ENCODE data around the gene CHKA. TPM values are rescaled to one million over a fixed set of nuclear protein-coding genes. Genes with fewer than 3 reads are reported as not detected.

The CHKA gene
- total RNA-seq, 6 experiments from 2014 or later = 6.8 to 9.2 (median 7.8) TPM

- H3K9me3 Mint-ChIP-seq = no peaks in the 10 kb centered on the region
- no peak for DNase-seq
- H3K4me3 Mint-ChIP-seq = no peak overlapping the region
- no peak for TF ChIP-seq CTCF (IDR thresholded peaks at IDR 0.05)
- H3K27me3 Mint-ChIP-seq (ENCODE audit: insufficient read depth) = no peaks in the 10 kb centered on the region
- no peaks in the 10 kb centered on the region for H3K4me1 Mint-ChIP-seq (ENCODE audit: low read depth)
- peaks cover 9% of the 10 kb centered on the region; the same call in 1 of the 2 replicates for H3K36me3 Mint-ChIP-seq (ENCODE audit: low read depth)
- no peak overlapping the region for H3K27ac Mint-ChIP-seq
These were observed 54.4 kb downstream of the CHKA start for GRCh38 chr11:68066742-68067141.

- H3K4me3 Mint-ChIP-seq = no peak overlapping the region
- no peaks in the 10 kb centered on the region for H3K9me3 Mint-ChIP-seq
- no peak overlapping the region for H3K27ac Mint-ChIP-seq
- peaks cover 12% of the 10 kb centered on the region; the same call in 1 of the 2 replicates for H3K36me3 Mint-ChIP-seq (ENCODE audit: low read depth)
- no peaks in the 10 kb centered on the region for H3K27me3 Mint-ChIP-seq (ENCODE audit: insufficient read depth)
- DNase-seq = no peak
- TF ChIP-seq CTCF (IDR thresholded peaks at IDR 0.05) = no peak
- no peaks in the 10 kb centered on the region for H3K4me1 Mint-ChIP-seq (ENCODE audit: low read depth)
These were observed 55.3 kb downstream of the CHKA start for GRCh38 chr11:68065841-68066240.

- DNase-seq = no peak
- peaks cover 10% of the 10 kb centered on the region; the same call in 1 of the 2 replicates for H3K36me3 Mint-ChIP-seq (ENCODE audit: low read depth)
- H3K27me3 Mint-ChIP-seq (ENCODE audit: insufficient read depth) = no peaks in the 10 kb centered on the region
- H3K4me3 Mint-ChIP-seq = no peak overlapping the region
- no peak overlapping the region for H3K27ac Mint-ChIP-seq
- TF ChIP-seq CTCF (IDR thresholded peaks at IDR 0.05) = no peak
- H3K4me1 Mint-ChIP-seq (ENCODE audit: low read depth) = no peaks in the 10 kb centered on the region
- no peaks in the 10 kb centered on the region for H3K9me3 Mint-ChIP-seq
These were observed 56.3 kb downstream of the CHKA start for GRCh38 chr11:68064926-68065325.

- H3K9me3 Mint-ChIP-seq = no peaks in the 10 kb centered on the region
- no peak for TF ChIP-seq CTCF (IDR thresholded peaks at IDR 0.05)
- no peak overlapping the region for H3K4me3 Mint-ChIP-seq
- DNase-seq = no peak
- H3K27ac Mint-ChIP-seq = no peak overlapping the region
- H3K27me3 Mint-ChIP-seq (ENCODE audit: insufficient read depth) = 0 out of 2 replicates have a peak, but pooled peaks cover 2% of the 10 kb centered on the region
- H3K36me3 Mint-ChIP-seq (ENCODE audit: low read depth) = peaks cover 3% of the 10 kb centered on the region; the same call in 1 of the 2 replicates
- H3K4me1 Mint-ChIP-seq (ENCODE audit: low read depth) = no peaks in the 10 kb centered on the region
These were observed 59.7 kb downstream of the CHKA start for GRCh38 chr11:68061508-68061907.

GRCh38 chr11:68057807-68058206, 63.4 kb downstream of the CHKA start:
- peaks cover 3% of the 10 kb centered on the region; the same call in 1 of the 2 replicates for H3K36me3 Mint-ChIP-seq (ENCODE audit: low read depth)
- H3K27ac Mint-ChIP-seq = no peak overlapping the region

More at GRCh38 chr11:68057807-68058206, 63.4 kb downstream of the CHKA start:
- Mint-ChIP-seq H3K4me3 (no peak overlapping the region), H3K27me3 (ENCODE audit: insufficient read depth) (peaks cover 6% of the 10 kb centered on the region), H3K9me3 (no peaks in the 10 kb centered on the region), H3K4me1 (ENCODE audit: low read depth) (peaks cover 4% of the 10 kb centered on the region; the same call in 1 of the 2 replicates)
- no peak for DNase-seq
- TF ChIP-seq CTCF (IDR thresholded peaks at IDR 0.05) = no peak

Data from HFFc6 (cell line).